22Rv1 (cell line): ENCODE results near the gene SNX8.
A peak's percentile ranks its signal among the peaks of the same experiment; 100 is the strongest.

Source experiments
- ZFX ChIP-seq: fragments of 450-650 bp; IDR thresholded peaks from 2 replicates; pipeline ENCODE4 v1.6.1; 2017; ENCODE audit warnings: antibody characterized with exemption, borderline replicate concordance
- TF ChIP-seq, protein P1 (sequence below): fragments of 450-650 bp; IDR thresholded peaks from 2 replicates; pipeline ENCODE4 v1.5.1; 2017; ENCODE audit warnings: mild to moderate bottlenecking

DNA sequence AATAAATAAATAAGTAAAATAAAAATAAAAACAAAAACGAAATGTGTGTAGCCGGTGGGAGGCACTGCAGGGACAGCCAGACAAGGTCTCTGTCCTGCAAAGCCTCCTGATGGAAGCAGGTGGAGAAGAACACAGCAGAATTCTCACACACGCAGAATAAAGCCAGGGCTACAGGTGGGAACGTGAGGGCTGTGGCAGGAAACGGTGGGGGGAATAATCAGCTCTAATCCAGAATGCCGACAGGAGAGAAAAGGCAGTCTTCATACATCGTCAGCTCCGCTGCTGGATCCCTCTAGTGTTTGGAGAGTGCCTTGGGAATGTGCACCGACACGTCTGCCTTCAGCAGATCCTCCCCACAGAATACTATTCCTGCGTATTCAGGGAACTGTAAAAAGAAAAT lies 6.8 kb upstream of the SNX8 start:
- TF ChIP-seq, protein P1, sequence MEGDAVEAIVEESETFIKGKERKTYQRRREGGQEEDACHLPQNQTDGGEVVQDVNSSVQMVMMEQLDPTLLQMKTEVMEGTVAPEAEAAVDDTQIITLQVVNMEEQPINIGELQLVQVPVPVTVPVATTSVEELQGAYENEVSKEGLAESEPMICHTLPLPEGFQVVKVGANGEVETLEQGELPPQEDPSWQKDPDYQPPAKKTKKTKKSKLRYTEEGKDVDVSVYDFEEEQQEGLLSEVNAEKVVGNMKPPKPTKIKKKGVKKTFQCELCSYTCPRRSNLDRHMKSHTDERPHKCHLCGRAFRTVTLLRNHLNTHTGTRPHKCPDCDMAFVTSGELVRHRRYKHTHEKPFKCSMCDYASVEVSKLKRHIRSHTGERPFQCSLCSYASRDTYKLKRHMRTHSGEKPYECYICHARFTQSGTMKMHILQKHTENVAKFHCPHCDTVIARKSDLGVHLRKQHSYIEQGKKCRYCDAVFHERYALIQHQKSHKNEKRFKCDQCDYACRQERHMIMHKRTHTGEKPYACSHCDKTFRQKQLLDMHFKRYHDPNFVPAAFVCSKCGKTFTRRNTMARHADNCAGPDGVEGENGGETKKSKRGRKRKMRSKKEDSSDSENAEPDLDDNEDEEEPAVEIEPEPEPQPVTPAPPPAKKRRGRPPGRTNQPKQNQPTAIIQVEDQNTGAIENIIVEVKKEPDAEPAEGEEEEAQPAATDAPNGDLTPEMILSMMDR, result peak; percentile 86
- TF ChIP-seq ZFX, result no peak
